ENCODE measurements around the gene TMEM126B. TPM values are rescaled to one million over a fixed set of nuclear protein-coding genes. Genes with fewer than 3 reads are reported as not detected.
A peak's percentile ranks its signal among the peaks of the same experiment; 100 is the strongest.

The TMEM126B gene
- total and polyA plus RNA-seq, 2 donors (not counting 3 experiments of a cell fraction or from before 2014, with no cell fraction given): 51.2 to 53.7 TPM

GRCh38 chr11:85647604-85648299 is 19.4 kb downstream of the TMEM126B start, which contains the start of gene TMEM126A:
Gene TMEM126A (plus strand): TSS chr11:85647967. CDS start chr11:85650256, 2,289 bp downstream.
- H3K27ac ChIP-seq (ENCODE audit: insufficient read depth, low read depth, low read length): peak within 1 kb of the TSS; percentile 63
- peaks cover 20% of the 10 kb centered on the region for H3K79me2 ChIP-seq (ENCODE audit: control insufficient read depth, insufficient read depth, low read length)
- intact Hi-C loops (cut with micrococcal nuclease) (loop anchor here (1.0 to 2.0 kb wide), 2 partner anchors 17 to 19 kb away; partner anchors contain the start of genes CREBZF and TMEM126B), dilution Hi-C loops (cut with MboI; ENCODE audit: extremely low pct_ligation_motif_present, low sequenced_read_pairs) (no loop called here)
- FAIRE-seq (peak; percentile 72), DNase-seq (ENCODE audit: low read depth, low spot score) (peak; percentile 87)
- peaks cover 11% of the 10 kb centered on the region for H3K4me1 ChIP-seq (ENCODE audit: control insufficient read depth, extremely low read depth, insufficient read depth, low read length)
- no peaks in the 10 kb centered on the region for H3K9me1 ChIP-seq (replicated peaks; ENCODE audit: control insufficient read depth, extremely low read depth, insufficient read depth, low read length)
- peaks cover 7 to 20% of the 10 kb centered on the region in 2 experiments for H3K27me3 ChIP-seq (ENCODE audit: control insufficient read depth in 2 of 2, insufficient read depth in 2 of 2, low read length in 2 of 2)
- peak within 1 kb of the TSS; percentile 88 for H3K4me2 ChIP-seq (ENCODE audit: insufficient read depth, low read length)
- H3K9me3 ChIP-seq (replicated peaks; ENCODE audit: control insufficient read depth, insufficient read depth, low read length): no peaks in the 10 kb centered on the region
- peak within 1 kb of the TSS; percentile 68 to 96 (median 79) for H3K4me3 ChIP-seq (replicated peaks in 1 of 3; ENCODE audit: insufficient read depth in 1 of 3, low read depth in 1 of 3, low read length in 3 of 3)
- H2AFZ ChIP-seq (ENCODE audit: low read depth, low read length): peak within 1 kb of the TSS; percentile 92
- no TSS peak for BruUV-seq (replicated peaks)
- POLR2A ChIA-PET: interaction anchor here (0.6 to 1.7 kb wide), 5 partner anchors 10 to 342 kb away, joined by 3 to 9 read pairs (median 5); partner anchors contain the start of genes CREBZF and TMEM126B
- CTCF ChIA-PET: interaction anchor here (0.9 to 2.0 kb wide), 8 partner anchors 10 to 207 kb away, joined by 3 to 8 read pairs (median 4); partner anchors contain the start of genes CCDC83, CREBZF, DLG2 and TMEM126B
- peak within 1 kb of the TSS; percentile 92 for H3K9ac ChIP-seq (replicated peaks; ENCODE audit: extremely low read depth, insufficient read depth, low read length)
- TF ChIP-seq POLR2A (IDR thresholded peaks at IDR 0.05; ENCODE audit: low read depth, low read length) (peak; percentile 93), POLR2AphosphoS5 (IDR thresholded peaks at IDR 0.05; ENCODE audit: insufficient read depth, low read depth, low read length) (peak; percentile 84), MAX (IDR thresholded peaks at IDR 0.05; ENCODE audit: insufficient read depth, insufficient read length) (no peak), JUN (IDR thresholded peaks at IDR 0.05; ENCODE audit: borderline replicate concordance, insufficient read depth, insufficient read length, low read depth) (no peak), MYC (IDR thresholded peaks at IDR 0.05; ENCODE audit: low read depth, low read length) (no peak)
- H4K20me1 ChIP-seq (replicated peaks; ENCODE audit: control insufficient read depth, extremely low read depth, insufficient read depth, low read length): no peaks in the 10 kb centered on the region
- no peaks in the 10 kb centered on the region for H3K36me3 ChIP-seq (ENCODE audit: control insufficient read depth in 2 of 2, extremely low read depth in 1 of 2, insufficient read depth in 2 of 2, low read length in 2 of 2)

- DNase-seq (ENCODE audit: low read depth, low spot score) (no peak), FAIRE-seq (no peak)
- Histone ChIP-seq H2AFZ (ENCODE audit: low read depth, low read length) (no peak overlapping the region), H3K4me3 (replicated peaks in 1 of 3; ENCODE audit: insufficient read depth in 1 of 3, low read depth in 1 of 3, low read length in 3 of 3) (no peak overlapping the region), H3K27ac (ENCODE audit: insufficient read depth, low read depth, low read length) (no peak overlapping the region), H3K4me2 (ENCODE audit: insufficient read depth, low read length) (no peak overlapping the region), H3K9me3 (replicated peaks; ENCODE audit: control insufficient read depth, insufficient read depth, low read length) (no peaks in the 10 kb centered on the region), H3K79me2 (ENCODE audit: control insufficient read depth, insufficient read depth, low read length) (peaks cover 22% of the 10 kb centered on the region), H3K27me3 (ENCODE audit: control insufficient read depth in 2 of 2, insufficient read depth in 2 of 2, low read length in 2 of 2) (no peaks in the 10 kb centered on the region), H3K9ac (replicated peaks; ENCODE audit: extremely low read depth, insufficient read depth, low read length) (no peak overlapping the region), H3K4me1 (ENCODE audit: control insufficient read depth, extremely low read depth, insufficient read depth, low read length) (peaks cover 11% of the 10 kb centered on the region), H3K36me3 (ENCODE audit: control insufficient read depth in 2 of 2, extremely low read depth in 1 of 2, insufficient read depth in 2 of 2, low read length in 2 of 2) (peaks cover 0 to 2% of the 10 kb centered on the region in 2 experiments), H4K20me1 (replicated peaks; ENCODE audit: control insufficient read depth, extremely low read depth, insufficient read depth, low read length) (peaks cover 2% of the 10 kb centered on the region), H3K9me1 (replicated peaks; ENCODE audit: control insufficient read depth, extremely low read depth, insufficient read depth, low read length) (no peaks in the 10 kb centered on the region)
- dilution Hi-C loops (cut with MboI; ENCODE audit: extremely low pct_ligation_motif_present, low sequenced_read_pairs) (no loop called here), intact Hi-C loops (cut with micrococcal nuclease) (no loop called here)
- BruUV-seq (replicated peaks): no TSS peak
- TF ChIP-seq EZH2 (IDR thresholded peaks at IDR 0.05; ENCODE audit: borderline replicate concordance, low read depth, low read length, severe bottlenecking): no peak
- TF ChIP-seq POLR2A (IDR thresholded peaks at IDR 0.05; ENCODE audit: low read depth, low read length): no peak
- TF ChIP-seq JUN (IDR thresholded peaks at IDR 0.05; ENCODE audit: borderline replicate concordance, insufficient read depth, insufficient read length, low read depth): no peak
- no peak for TF ChIP-seq GATA2 (IDR thresholded peaks at IDR 0.05; ENCODE audit: insufficient read depth, insufficient read length, low read depth, low read length)
- no peak for TF ChIP-seq MAX (IDR thresholded peaks at IDR 0.05; ENCODE audit: insufficient read depth, insufficient read length)
- no peak for TF ChIP-seq FOS (IDR thresholded peaks at IDR 0.05; ENCODE audit: borderline replicate concordance, insufficient read depth, low read length)
- no peak for TF ChIP-seq MYC (IDR thresholded peaks at IDR 0.05; ENCODE audit: low read depth, low read length)
- POLR2A ChIA-PET: no interaction called here
- CTCF ChIA-PET: interaction anchor here (1.6 kb wide), 1 partner anchor 14 kb away, joined by 5 read pairs; no protein-coding TSS in a partner anchor
Measured at GRCh38 chr11:85651118-85651517, 22.7 kb downstream of the TMEM126B start.

Measured in endothelial cell of umbilical vein (primary cell).